H9 (cell line): ENCODE measurements around the gene RADIL. TPM values are rescaled to one million over a fixed set of nuclear protein-coding genes. Genes with fewer than 3 reads are reported as not detected.

Experiments
- DNase-seq: peaks from one replicate; pipeline ENCODE4 v3.0.0-alpha.2; 2017
- H2AFZ ChIP-seq: one replicate; pipeline ENCODE4 v1.6.1; 2013; ENCODE audit warnings: mild to moderate bottlenecking, low read length, control low read depth, moderate library complexity
- H2AK5ac ChIP-seq: 2 replicates; pipeline ENCODE4 v1.6.1; 2013; ENCODE audit warnings: low read length, control low read depth, mixed read lengths; ENCODE audit not compliant: insufficient read length
- H2BK120ac ChIP-seq: one replicate; pipeline ENCODE4 v1.6.1; 2013; ENCODE audit warnings: low read depth, mild to moderate bottlenecking, low read length, control low read depth, inconsistent platforms; ENCODE audit not compliant: poor library complexity, severe bottlenecking
- H2BK12ac ChIP-seq: 2 replicates; pipeline ENCODE4 v1.6.1; 2013; ENCODE audit warnings: low read length, control low read depth, mixed read lengths, low read depth; ENCODE audit not compliant: insufficient read length
- H2BK15ac ChIP-seq: 2 replicates; pipeline ENCODE4 v1.6.1; 2013; ENCODE audit warnings: low read depth, low read length, control low read depth
- H2BK20ac ChIP-seq: one replicate; pipeline ENCODE4 v1.6.1; 2013; ENCODE audit warnings: low read depth, mild to moderate bottlenecking, low read length, control low read depth, inconsistent platforms; ENCODE audit not compliant: poor library complexity, severe bottlenecking
- H2BK5ac ChIP-seq: 2 replicates; pipeline ENCODE4 v1.6.1; 2013; ENCODE audit warnings: low read length, control low read depth, mixed read lengths; ENCODE audit not compliant: insufficient read length
- H3K14ac ChIP-seq: 2 replicates; pipeline ENCODE4 v1.6.1; 2013; ENCODE audit warnings: low read length, control low read depth; ENCODE audit not compliant: insufficient read depth
- H3K18ac ChIP-seq: 2 replicates; pipeline ENCODE4 v1.6.1; 2013; ENCODE audit warnings: low read depth, mild to moderate bottlenecking, mixed read lengths, low read length, control low read depth; ENCODE audit not compliant: insufficient read length
- H3K23ac ChIP-seq: 2 replicates; pipeline ENCODE4 v1.6.1; 2013; ENCODE audit warnings: low read length, control low read depth, mixed read lengths, low read depth; ENCODE audit not compliant: insufficient read length
- H3K23me2 ChIP-seq: 2 replicates; pipeline ENCODE4 v1.6.1; 2013; ENCODE audit warnings: low read depth, mild to moderate bottlenecking, mixed read lengths, low read length, control low read depth; ENCODE audit not compliant: insufficient read length, poor library complexity, severe bottlenecking
- H3K27ac ChIP-seq: 2 replicates; pipeline ENCODE4 v1.5.1; 2013; ENCODE audit warnings: low read length, control low read depth, mixed read lengths, low read depth; ENCODE audit not compliant: insufficient read length
- H3K27me3 ChIP-seq: 2 replicates; pipeline ENCODE4 v1.6.1; 2013; ENCODE audit warnings: low read length, control low read depth, inconsistent platforms; ENCODE audit not compliant: insufficient read depth
- H3K4ac ChIP-seq: 2 replicates; pipeline ENCODE4 v1.6.1; 2013; ENCODE audit warnings: low read depth, mild to moderate bottlenecking, control low read depth, inconsistent platforms, low read length, moderate library complexity
- H3K4me1 ChIP-seq: 2 replicates; pipeline ENCODE4 v1.6.1; 2013; ENCODE audit warnings: low read length, control low read depth, inconsistent platforms; ENCODE audit not compliant: insufficient read depth
- H3K4me2 ChIP-seq: 2 replicates; pipeline ENCODE4 v1.6.1; 2013; ENCODE audit warnings: low read length, control low read depth, mixed read lengths; ENCODE audit not compliant: insufficient read length, insufficient read depth
- H3K56ac ChIP-seq: 2 replicates; pipeline ENCODE4 v1.6.1; 2013; ENCODE audit warnings: low read depth, mild to moderate bottlenecking, mixed read lengths, low read length, control low read depth; ENCODE audit not compliant: insufficient read length
- H3K79me1 ChIP-seq: 2 replicates; pipeline ENCODE4 v1.6.1; 2013; ENCODE audit warnings: low read depth, mild to moderate bottlenecking, moderate library complexity, low read length, control low read depth, inconsistent platforms; ENCODE audit not compliant: insufficient read depth, poor library complexity, severe bottlenecking
- H3K79me2 ChIP-seq: 2 replicates; pipeline ENCODE4 v1.6.1; 2013; ENCODE audit warnings: low read length, control low read depth, inconsistent platforms; ENCODE audit not compliant: insufficient read depth
- H3K9ac ChIP-seq: 2 replicates; pipeline ENCODE4 v1.6.1; 2013; ENCODE audit warnings: low read length, control low read depth, mixed read lengths; ENCODE audit not compliant: insufficient read length; ENCODE audit errors: extremely low read depth
- H3K9me3 ChIP-seq: one replicate; pipeline ENCODE4 v1.6.1; 2013; ENCODE audit warnings: low read depth, low read length, inconsistent platforms; ENCODE audit not compliant: control insufficient read depth
- H3T11ph ChIP-seq: one replicate; pipeline ENCODE4 v1.6.1; 2013; ENCODE audit warnings: mild to moderate bottlenecking, low read length, control low read depth, inconsistent platforms
- H4K20me1 ChIP-seq: one replicate; pipeline ENCODE4 v1.6.1; 2013; ENCODE audit not compliant: control insufficient read depth, insufficient read length, insufficient read depth
- H4K5ac ChIP-seq: 2 replicates; pipeline ENCODE4 v1.6.1; 2013; ENCODE audit warnings: low read depth, mild to moderate bottlenecking, mixed read lengths, low read length, control low read depth; ENCODE audit not compliant: insufficient read length
- H4K8ac ChIP-seq: replicated peaks from 2 replicates; pipeline ENCODE4 v1.6.1; 2013; ENCODE audit warnings: low read length, control low read depth, mixed read lengths, low read depth; ENCODE audit not compliant: insufficient read length
- H4K91ac ChIP-seq: 2 replicates; pipeline ENCODE4 v1.6.1; 2013; ENCODE audit warnings: low read depth, mild to moderate bottlenecking, moderate library complexity, mixed read lengths, low read length, control low read depth; ENCODE audit not compliant: insufficient read length
- H3K27ac Mint-ChIP-seq, 3 experiments: 2 replicates in 2 of 3; 3 replicates in 1 of 3; pipeline ENCODE4 v1.8.0; 2020 to 2021; ENCODE audit warnings: mixed read lengths in 3 of 3, mild to moderate bottlenecking in 1 of 3, moderate library complexity in 1 of 3
- H3K27me3 Mint-ChIP-seq: 2 replicates; pipeline ENCODE4 v1.8.0; 2021; ENCODE audit warnings: low read depth, mild to moderate bottlenecking, moderate library complexity, mixed read lengths
- H3K36me3 Mint-ChIP-seq, 3 experiments: 2 replicates in 2 of 3; 3 replicates in 1 of 3; pipeline ENCODE4 v1.8.0; 2020 to 2021; ENCODE audit warnings: low read depth in 3 of 3, mixed read lengths in 3 of 3; ENCODE audit not compliant: insufficient read depth in 1 of 3
- H3K4me1 Mint-ChIP-seq, 2 experiments: 2 replicates each; pipeline ENCODE4 v1.8.0; 2020; ENCODE audit warnings: mixed read lengths in 2 of 2
- H3K4me3 Mint-ChIP-seq, 2 experiments: 2 replicates in 1 of 2; 3 replicates in 1 of 2; pipeline ENCODE4 v1.8.0; 2020 to 2021; ENCODE audit warnings: mild to moderate bottlenecking in 2 of 2, mixed read lengths in 2 of 2, moderate library complexity in 1 of 2
- H3K9me3 Mint-ChIP-seq, 2 experiments: 2 replicates in 1 of 2; 3 replicates in 1 of 2; pipeline ENCODE4 v1.8.0; 2020; ENCODE audit warnings: mild to moderate bottlenecking in 2 of 2, mixed read lengths in 2 of 2, moderate library complexity in 1 of 2
- CTCF ChIP-seq: fragments of 200-600 bp; sonication (generic); conservative IDR thresholded peaks from 3 replicates; pipeline ENCODE4 v1.8.0; 2021; ENCODE audit warnings: antibody characterized with exemption, mild to moderate bottlenecking
- WGBS: extraction: QIAGEN DNeasy Blood & Tissue Kit; methylation state at CpG from one replicate; pipeline ENCODE4 v1.1.7; 2013; ENCODE audit warnings: missing lambda C conversion rate, low lambda C conversion rate, mixed read lengths; ENCODE audit not compliant: insufficient read length; ENCODE audit errors: extremely low coverage; 5-methylcytosine and 5-hydroxymethylcytosine counted together
- total RNA-seq: library from RNA; stranded (reverse); gene quantifications from 2 replicates; pipeline ENCODE4 v1.2.1, GENCODE V29; 2021

The RADIL gene
- total RNA-seq, 1 experiment from 2014 or later: 4.7 TPM

DNA sequence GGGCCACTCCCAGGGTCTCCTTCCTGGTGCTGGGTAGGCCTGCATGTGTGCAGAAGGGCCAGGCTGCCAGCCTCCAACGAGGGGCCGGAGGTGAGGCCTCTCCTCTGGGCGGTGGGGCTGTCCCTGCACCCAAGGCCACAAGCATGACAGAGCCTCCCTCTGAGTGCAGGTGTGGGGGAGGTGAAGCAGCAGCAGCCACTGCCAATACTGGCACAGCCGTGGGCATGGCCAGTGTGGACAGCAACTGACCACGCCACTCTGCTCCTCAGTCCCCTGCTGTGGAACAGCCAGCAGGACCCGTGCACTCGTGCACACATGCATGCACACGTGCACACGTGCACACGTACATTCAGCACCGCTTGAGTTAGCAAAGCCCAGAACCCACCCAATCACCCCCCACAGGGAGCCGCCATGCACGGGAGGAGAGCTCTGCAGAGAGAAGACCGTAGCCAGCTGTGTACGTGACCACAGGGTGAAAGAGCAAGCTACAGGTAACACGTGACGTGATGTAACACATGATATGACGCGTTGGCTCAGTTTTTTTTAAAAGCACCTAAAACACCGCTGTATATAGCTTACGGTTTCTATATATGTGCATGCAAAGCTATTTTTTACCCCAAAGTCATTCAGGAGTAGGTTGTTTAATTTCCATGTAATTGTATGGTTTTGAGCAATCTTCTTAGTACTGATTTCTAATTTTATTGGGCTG, 44.7 kb downstream of the RADIL start:
- Histone ChIP-seq H4K8ac (no peak overlapping the region), H3K79me2 (no peaks in the 10 kb centered on the region), H3K18ac (no peak overlapping the region), H3K23ac (no peak overlapping the region), H3K14ac (no peak overlapping the region), H3K79me1 (no peaks in the 10 kb centered on the region), H3K27ac (no peak overlapping the region), H2BK120ac (no peak overlapping the region), H2BK20ac (no peak overlapping the region), H3K4me2 (no peak overlapping the region), H3K56ac (no peak overlapping the region), H4K91ac (no peak overlapping the region), H3K27me3 (no peaks in the 10 kb centered on the region), H4K20me1 (no peaks in the 10 kb centered on the region), H3K9ac (no peak overlapping the region), H2BK15ac (no peak overlapping the region), H3K9me3 (no peaks in the 10 kb centered on the region), H2AK5ac (no peak overlapping the region), H3K4ac (no peak overlapping the region), H2BK5ac (no peak overlapping the region), H2BK12ac (no peak overlapping the region), H3K23me2 (no peaks in the 10 kb centered on the region), H3T11ph (no peak overlapping the region), H3K4me1 (no peaks in the 10 kb centered on the region), H4K5ac (no peak overlapping the region), H2AFZ (no peak overlapping the region)
- no peak for TF ChIP-seq CTCF
- Mint-ChIP-seq H3K9me3 (no peaks in the 10 kb centered on the region), H3K4me3 (no peak overlapping the region; a peak in 1 of 5 replicates), H3K27ac (peak overlapping the region in 1 of 3 experiments; percentile 76; a peak in 1 of 7 replicates), H3K4me1 (peaks cover 0 to 7% of the 10 kb centered on the region in 2 experiments; a peak in 3 of 4 replicates), H3K36me3 (no peaks in the 10 kb centered on the region), H3K27me3 (no peaks in the 10 kb centered on the region; the same call in 1 of the 2 replicates)
- DNase-seq: no peak
- WGBS: no CpG with 5 or more reads among the region's 21 CpGs
